Activated T-helper 1 cell treated with anti-CD3 and anti-CD28 coated beads, Interleukin-2, amount 50 U/mL, for 16 hours (primary cell): ENCODE results near the gene GAL3ST2.
"Not testable (repeated sequence)": the region's sequence is repeated elsewhere in the genome, so short reads cannot be mapped to it uniquely, and the experiment has no call there.

Experiments
- DNase-seq, 2 donors: peaks; one replicate each; pipeline ENCODE4 v3.0.0-alpha.2; 2020; ENCODE audit warnings: low read depth in 1 of 2, low spot score in 1 of 2

The GAL3ST2 gene

DNA sequence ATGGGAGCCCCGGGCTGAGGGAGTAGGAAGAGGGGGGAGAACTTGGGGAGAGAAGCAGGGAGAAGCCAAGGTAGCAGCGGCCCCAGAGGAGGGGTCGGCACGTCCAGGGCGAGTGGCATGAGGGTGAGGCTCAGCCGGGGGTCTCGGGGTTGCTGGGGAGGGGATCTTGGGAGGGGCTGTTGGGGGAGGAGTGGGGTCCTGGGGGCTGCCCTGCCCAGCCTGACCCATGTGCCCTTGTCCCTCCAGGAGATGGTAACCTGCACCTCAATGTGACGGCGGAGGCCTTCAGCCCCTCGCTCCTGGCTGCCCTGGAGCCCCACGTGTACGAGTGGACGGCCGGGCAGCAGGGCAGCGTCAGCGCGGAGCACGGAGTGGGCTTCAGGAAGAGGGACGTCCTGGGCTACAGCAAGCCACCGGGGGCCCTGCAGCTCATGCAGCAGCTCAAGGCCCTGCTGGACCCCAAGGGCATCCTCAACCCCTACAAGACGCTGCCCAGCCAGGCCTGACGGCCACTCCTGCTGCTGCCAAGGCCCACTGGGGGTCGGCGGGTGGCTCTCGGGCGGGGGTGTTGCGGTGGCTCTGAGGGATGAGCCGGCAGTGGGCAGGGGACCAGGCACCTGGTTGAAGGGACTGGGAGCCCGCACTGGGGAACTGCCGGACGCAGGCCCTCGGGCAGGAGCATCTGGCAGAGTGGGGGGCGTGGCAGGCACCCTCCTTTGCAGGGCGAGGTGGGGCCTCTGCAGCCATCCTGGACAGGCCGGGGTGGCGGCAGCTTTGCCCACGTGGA, 9.0 kb upstream of the GAL3ST2 start:
- DNase-seq, result no peak

DNA sequence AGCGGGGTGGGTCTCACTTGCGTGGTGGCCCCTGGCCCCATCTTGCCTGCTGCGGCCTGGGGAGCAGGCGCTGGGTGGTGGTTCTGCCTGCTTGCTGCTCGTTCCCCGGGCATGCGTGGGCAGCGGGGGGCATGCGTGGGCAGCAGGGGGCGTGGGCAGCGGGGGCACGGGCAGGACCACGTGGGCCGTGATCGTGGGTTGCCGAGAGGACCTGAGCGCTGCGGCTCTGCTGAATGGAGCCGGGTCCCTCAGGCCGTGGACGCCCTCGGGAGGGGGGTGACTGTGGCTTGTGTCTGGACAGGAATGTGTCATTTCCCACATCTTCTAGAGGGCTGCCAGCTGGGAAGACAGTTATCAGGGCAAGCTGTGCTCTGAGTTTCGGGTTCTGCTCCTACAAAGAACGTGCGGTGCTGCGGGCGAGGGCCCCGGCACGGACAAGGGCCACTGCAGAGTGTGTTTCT, 8.3 kb upstream of the GAL3ST2 start:
- DNase-seq, result no peak

DNA sequence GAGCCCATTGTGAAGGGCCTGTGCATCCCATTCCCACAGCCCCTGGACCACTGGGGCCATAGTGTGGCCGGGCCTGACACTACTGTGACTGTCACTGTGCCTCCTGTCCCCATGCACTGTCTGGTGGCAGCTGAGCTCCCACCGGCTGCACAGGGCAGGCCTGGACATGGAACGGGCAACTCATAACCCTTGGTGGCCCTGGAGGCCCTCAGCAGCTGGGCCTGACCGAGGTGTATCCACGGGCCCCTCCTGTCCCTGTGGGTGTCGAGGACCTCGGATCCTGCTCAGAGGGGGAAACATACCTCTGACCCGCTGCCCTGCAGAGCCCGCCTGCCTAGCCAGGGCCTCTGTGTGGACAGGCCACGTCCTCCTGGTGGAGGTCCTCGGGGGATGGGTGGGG, 7.8 kb upstream of the GAL3ST2 start:
- DNase-seq, result no peak

DNA sequence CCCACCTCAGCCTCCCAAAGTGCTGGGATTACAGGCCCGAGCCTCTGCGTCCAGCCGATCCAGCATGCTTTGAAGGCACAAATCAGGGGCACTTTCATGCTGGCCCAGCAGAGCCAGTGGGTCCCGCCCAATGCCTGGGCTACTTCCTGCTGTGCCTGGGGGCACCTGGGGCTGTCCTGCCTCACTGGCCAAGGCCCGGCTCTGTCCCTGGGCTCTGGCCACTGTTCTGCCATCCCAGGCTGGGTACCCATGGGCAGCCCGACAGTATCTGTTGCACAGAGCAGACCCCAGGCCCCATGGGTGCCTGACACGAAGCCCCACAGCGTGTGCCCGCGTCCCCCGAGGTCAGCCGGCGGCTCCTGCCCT, 6.8 kb upstream of the GAL3ST2 start:
- DNase-seq, result no peak

DNA sequence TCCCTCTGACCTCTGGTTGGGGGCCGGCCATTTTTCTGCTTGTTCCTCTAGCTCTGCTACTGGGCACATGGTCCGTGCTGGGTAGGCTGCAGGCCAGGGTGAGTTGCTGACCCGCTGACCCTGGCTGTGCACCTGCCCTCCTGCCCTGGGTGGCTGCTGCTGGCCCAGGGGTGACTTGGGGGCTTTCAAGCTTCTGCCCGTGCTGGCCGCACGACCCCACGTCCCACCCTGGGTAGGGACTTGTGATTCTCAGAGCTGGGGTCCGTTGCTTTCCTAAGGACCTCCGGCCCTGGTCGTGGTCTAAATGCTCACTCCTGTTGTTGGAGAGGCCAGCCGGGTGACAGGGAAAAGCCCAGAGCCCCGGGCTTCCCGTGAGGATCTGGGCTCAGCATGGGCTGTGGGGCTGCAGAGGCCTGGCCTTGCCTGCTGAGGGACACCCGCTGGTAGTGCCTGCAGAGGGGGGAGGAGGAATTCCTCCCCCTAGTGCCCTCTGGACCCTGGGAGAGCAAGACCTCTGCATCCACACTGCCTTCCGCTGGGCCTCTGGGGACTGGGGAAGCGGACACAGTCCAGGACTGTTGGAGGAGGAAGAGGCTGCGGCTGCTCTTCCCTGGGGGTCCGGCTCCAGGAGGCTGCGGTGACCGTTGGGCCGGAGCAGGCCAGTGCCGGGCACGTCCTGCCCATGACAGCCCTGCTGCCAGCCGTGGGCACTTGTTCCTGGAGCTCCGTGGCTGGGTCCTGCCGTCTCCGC, 6.3 kb upstream of the GAL3ST2 start:
- DNase-seq, result no peak

DNA sequence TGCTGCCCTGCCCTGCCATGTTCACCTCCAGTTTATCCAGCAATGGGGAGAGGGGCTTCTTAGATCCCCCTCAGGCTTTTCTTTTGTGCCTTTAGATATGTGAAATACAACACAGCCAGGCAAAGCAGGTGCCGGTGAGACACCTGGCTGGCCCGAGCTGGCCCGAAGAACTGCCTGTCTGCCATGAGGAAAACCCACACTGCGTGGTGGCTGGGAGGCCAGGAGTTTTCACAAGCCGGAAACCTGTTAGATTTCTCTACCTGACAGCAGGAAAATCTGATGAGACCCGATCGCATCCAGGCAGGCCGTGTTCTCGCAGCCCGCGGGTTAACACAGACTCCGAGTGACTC, 5.7 kb upstream of the GAL3ST2 start:
- DNase-seq, result no peak

DNA sequence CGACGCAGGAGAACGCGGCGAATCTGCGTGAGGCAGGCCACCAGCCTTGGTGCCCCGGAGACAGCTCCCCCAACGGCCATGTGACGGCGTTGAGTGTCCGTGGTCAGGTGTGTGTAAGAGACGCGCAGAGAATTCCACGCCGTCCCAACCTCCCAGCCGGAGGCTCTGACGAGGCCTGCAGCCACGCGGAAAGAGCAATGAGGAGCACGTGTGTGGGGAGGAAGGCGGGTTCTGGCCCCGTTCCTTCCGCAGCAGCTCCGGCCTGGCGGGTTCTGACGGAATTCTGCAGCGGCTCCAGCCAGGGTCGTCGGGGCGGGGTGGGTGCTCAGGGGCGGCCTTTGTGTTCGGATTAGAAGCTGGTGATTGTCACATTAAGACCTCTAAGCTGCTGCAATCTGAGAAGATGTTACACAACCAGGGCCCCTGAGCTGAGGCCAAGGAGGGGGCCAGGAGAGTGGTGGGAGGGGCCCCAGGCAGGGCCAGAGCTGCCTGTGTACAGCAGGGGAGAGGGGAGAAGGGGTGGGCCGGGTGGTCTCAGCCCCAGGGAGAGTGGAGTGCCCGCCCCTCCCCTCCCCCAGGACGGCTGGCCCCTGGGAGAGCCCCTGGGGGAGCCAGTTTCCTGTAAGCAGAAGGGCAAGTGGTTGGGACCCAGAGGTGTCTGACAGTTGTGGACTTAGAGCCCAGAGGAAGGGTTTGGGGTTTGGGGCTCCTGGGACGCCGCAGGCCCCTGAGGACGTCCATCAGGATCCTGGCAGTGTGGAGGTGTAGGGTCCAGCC, 5.1 kb upstream of the GAL3ST2 start:
- no peak for DNase-seq

DNA sequence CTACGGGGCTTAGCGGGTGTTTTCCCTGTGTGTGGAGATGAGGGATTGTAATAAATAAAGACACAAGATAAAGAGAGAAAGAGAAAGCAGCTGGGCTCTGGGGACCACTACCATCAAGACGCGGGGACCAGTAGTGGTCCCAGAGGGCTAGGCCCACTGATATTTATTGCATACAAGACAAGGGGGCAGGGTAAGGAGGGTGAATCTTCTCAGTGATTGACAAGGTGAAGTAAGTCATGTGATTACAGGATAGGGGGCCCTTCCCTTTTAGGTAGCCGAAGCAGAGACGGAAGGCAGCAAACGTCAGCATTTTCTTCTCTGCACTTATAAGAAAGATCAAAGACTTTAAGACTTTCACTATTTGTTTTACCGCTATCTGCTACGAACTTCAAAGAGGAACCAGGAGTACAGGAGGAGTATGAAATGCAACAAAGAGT, 4.5 kb upstream of the GAL3ST2 start:
- DNase-seq, result no peak

DNA sequence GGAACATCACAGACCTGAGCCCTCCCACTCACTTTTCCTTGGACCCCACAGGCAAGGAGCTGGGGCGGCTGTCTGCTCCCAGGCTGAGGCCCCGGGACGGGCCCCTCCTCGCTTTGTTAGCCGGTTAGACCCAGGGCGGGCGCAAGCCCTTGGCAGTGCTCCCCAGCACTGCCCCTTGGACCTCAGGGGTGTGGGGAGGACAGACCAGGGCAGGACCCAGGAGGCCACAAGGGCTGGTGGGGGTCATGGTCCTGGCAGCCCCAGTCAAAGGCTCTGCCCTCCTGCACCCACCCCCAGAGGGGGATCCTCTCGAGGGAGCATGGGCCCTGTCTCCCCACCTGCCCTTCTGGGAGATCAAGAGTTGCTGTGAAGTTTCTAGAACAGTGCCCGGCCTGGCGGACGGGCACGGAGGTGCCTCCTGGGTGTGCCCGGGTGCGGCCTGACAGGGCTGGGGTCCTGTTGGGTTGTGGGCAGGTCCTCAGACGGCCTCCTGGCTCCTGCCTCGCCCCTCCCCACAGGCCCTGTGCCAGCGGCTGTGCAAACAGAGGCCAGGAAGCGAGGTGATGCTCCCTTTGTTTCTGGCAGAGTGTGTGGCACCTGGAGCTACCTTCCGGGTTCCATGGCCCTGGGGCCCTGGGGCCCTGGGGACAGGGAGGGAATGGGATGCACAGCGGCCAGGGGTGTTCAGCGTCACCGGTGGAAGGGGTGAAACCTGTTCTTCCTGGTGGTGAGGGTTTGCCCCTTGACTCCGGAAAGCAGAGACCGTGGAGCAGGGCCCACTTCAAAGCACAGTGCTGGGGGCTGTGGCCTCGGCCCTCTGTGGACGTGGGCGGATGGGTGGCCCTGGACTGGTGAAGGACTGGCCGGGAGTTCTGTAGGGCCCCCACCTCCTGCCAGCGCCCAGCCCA, 2.9 kb upstream of the GAL3ST2 start:
- DNase-seq, result no peak

DNA sequence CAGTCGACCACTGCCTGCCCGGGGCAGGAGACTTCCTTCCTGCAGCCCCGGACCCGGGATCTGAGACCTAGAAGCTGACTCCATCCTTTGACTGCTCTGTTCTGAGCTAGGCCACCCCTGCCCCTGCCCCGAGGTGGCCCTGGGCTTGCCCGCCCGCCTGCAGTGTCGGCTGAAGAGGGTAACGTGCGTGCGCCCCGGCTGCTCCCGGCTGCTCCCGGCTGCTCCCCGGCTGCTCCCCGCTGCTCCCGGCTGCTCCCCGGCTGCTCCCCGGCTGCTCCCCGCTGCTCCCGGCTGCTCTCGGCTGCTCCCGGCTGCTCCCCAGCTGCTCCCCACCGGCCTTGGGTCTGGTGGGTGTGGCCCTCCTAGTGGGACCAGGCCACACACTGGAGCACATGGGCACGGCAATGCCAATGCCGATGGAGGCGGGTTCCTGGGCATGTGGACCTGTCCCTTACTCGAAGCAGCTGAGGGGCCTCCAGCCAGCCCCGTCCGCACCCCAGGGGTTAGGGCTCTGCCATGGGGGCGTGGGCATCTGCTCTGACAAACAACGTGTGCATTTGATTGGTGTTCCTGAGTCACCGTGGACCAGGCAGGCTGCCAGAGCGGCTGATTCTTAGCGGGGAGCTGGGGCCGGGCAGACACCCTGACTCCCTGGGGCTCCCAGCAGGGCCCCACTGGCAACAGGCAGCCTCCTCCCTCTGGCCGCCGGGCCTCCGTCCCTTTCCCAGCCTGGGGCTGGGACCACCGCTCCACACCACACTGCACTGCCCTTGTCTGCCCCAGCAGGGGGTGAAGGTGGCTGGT, 2.0 kb upstream of the GAL3ST2 start:
- no peak for DNase-seq

DNA sequence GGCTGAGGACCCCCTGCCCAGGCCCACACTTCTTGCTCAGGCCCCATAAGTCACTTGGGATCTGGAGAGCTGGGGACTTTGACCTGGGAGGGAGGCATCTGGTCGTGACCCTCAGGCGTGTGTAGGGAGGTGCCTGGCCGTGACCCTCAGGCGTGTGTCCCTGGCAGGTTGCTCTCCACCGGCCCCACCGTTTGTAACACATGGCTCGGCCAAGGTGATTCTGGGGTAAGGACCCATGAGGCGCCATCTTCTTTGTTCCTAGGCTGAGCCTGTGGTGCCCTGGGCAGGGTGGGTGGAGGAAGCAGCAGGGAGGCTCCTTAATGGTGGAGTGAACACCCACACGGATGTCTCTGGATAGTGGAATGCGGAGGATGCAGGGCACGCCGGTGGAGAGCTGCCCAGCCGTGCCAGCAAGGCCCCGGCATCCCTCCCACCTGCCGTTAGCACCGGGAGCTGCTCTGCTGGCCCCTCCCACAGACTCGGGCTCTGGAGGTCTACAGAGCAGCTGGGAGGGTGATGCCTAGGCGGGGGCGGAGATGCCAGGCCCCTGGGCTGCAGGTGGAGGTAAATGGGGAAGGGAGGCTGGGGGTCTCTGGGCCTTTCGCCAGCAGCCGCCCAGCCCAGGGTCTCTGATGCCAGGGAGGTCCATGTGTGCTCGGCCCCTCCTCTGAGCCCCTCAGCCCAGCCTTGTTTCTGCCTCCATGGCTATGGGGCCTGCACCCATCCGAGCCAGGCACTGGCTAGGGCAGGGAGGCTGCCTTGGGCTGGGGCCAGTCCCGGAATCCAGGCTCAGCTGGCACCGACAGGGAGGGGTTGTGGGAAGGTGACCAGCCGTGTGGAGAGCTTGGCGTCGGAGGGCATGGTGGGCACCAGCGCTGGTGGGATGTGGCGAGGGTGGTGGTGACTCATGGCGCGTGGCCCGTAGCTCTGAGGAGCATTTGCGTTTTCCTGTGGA, 1.1 kb upstream of the GAL3ST2 start:
- DNase-seq, result no peak

DNA sequence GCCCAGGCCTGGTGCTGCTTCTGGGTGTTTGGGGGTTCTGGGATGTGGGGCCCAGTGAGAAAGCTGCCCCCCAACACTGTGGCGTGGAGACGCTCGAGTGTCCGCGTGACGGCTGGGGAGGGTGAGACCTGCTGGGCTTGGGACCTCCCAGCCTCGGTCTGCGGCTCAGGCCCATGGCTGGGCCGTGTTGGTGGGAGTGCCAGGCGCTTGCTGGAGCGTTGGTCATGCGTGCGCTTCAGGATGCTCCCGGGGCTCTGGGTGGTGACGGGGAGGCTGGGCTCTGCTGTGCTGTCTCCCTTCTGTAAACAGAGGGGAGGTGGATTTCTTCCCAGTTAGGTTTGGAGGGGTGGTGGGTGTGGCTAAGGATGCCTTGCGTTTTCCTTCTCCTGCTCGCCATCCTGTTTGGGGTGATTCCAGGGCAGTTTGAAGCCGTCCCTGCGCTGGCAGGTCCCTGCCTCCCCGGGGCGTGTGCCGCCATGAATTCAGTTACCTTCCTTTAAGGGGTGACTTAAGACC, 606 bp downstream of the GAL3ST2 start:
- DNase-seq, result no peak

DNA sequence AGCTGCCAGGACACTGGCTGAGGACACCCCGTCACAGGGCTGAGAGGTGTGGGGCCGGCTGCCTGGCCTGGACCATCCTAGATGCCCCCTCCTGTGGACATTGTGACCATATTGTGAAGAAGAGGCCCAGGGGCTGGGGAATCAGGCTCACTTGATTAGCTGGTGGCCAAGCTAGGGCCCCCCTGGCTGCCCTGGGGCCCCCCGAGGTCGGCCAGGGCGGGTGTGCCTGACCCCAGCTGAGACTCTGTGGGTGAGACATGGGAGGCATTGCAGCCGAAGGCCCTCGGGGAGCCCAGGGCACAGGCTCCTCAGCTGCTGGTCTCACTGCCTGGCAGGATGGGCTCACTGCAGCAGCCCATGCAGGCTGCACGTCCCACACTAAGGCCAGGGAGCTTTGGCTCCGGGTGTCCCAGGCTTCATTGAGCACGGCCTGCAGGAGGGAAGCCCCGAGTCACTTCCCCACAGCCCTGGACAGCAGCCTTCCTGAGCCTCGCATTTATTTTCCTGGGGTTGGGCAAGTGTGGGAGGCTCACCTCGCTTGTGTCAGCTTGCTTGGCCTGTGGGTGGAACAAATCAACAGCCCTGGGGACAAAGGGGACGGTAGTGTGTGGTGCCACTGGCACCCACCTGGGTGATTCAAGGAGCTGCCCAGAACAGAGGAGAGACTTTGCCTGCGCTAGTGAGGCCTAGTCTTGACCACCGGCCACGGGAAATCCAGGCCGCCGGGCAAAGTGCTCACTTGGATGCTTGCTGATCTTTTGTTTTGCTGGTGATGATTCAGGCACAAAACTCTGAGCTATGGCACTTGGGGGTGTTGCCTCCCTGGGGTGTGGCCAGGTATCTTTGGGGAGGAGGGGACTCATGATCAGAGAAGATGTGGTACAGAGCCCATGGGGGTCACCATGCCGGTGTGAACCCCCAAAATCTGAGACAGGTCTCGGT, 1.3 kb downstream of the GAL3ST2 start:
- DNase-seq, result no peak

DNA sequence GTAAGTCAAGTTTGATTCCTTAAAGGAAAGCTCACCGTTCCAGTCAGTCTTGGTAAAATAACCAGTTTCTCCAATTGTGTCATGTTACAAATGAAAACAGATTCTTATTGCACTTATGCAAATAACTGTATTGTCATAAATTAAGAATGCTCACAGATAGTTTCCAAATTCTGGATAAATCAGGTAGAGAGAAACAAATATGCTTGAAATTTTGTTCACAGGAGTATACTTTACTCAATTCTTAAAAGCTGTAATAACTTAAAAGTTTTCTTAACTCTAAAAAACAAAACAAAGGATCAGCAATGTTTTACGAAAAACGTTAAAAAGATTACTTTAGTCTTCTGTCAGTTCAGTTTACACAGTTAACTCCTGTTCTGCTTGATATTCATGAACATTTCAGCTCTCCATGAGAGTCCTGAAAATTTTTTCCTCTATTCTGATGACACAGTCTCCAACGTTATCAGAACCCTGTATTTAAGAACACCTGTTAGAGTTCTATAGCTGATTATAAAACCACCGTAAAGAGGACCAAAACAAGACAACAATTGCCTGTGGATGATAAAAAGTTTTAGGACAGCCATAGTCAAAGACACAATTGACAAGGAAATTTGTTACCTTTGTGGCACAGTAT, 4.4 kb downstream of the GAL3ST2 start:
- DNase-seq, result no peak

DNA sequence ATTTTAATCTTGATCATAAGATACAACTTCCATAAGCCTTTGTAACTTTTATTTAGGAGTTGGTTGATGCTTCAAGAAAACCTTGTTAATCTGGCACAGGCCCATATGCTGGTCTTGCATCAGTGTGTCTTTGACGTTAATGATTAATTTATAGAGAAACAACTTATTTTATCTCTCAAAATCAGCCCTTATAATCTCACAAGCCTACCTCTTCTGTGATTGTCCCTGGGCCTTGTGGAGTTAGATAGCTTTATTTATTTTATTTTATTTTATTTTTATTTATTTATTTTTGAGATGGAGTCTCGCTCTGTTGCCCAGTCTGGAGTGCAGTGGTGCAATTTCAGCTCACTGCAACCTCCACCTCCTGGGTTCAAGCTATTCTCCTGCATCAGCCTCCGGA, 5.4 kb downstream of the GAL3ST2 start:
- not testable (repeated sequence) for DNase-seq

DNA sequence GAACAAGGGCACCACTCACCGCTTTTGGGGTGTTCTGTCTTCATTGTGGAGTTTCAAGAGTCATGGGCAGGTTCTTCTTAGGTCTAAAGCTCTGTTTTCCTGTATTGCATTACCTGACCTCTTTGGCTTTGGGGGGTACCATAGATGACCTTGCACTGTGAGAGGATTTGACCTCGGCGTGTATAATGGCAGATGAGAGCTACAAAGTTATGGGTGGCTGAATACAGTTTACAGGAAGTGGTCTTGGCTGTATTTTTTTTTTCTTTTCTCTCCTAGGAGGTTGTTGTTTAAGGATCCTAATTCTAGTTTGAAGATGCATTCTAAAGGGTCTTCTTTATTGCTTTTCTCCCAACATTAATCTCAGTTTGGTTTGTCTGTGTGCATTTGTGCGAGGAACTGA, 11.5 kb downstream of the GAL3ST2 start:
- DNase-seq, result no peak

DNA sequence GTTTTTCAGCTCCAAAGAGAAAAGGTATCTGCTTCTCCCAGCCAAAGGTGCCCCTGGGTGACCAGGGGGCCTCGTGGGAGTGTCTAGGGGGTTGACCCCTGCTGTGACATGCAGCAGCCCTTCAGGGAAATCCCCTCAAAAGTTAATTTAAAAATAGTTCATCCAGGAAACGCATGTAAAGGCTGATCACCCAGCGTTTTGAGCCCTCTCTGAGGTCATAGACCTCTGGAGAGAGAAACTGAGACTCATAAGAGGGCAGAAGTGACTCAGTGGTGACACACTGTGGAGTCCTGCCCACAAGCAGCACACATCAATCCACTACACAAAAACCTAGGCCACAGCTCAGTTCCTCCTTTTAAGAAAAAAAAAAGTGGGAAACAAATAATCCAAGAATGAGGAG, 11.9 kb downstream of the GAL3ST2 start:
- no peak for DNase-seq
